SK-N-SH (cell line): ENCODE measurements around the gene STPG1. TPM values are rescaled to one million over a fixed set of nuclear protein-coding genes. Genes with fewer than 3 reads are reported as not detected.

ENCODE experiments used
- CTCF ChIA-PET: fragments of 300-600, 350-600 bp; formaldehyde crosslinking; extraction: SDS; loops from one replicate; lab custom pipeline; 2021; lab: Yijun Ruan, JAX
- POLR2A ChIA-PET: fragments of 350-600 bp; sonication (Branson Sonifier 250); formaldehyde crosslinking; extraction: SDS; loops from one replicate; lab custom pipeline; 2020; ENCODE audit warnings: antibody characterized with exemption, inconsistent platforms; lab: Yijun Ruan, JAX
- DNase-seq: peaks from one replicate; pipeline ENCODE4 v3.0.0; 2012
- H2AFZ ChIP-seq: fragments of 200-600 bp; sonication (generic); 2 replicates; pipeline ENCODE4 v1.8.1; 2016; ENCODE audit warnings: antibody characterized with exemption, mild to moderate bottlenecking, low read depth
- H3F3A ChIP-seq: fragments of 200-600 bp; sonication (generic); replicated peaks from 2 replicates; pipeline ENCODE3; 2016; ENCODE audit warnings: antibody characterized with exemption, mild to moderate bottlenecking; ENCODE audit not compliant: insufficient read depth
- H3K27ac ChIP-seq, 2 experiments: fragments of 200-500 bp in 1 of 2; fragments of 200-600 bp in 1 of 2; sonication (Bioruptor generic) in 1 of 2; sonication (generic), shearing (Covaris generic) in 1 of 2; 2 replicates each; pipeline versions ENCODE4 v1.5.1 to v1.6.1; 2014 to 2016; ENCODE audit warnings: low read depth in 2 of 2, inconsistent platforms in 1 of 2, low read length in 1 of 2, mild to moderate bottlenecking in 1 of 2, mixed read lengths in 1 of 2
- H3K27me3 ChIP-seq: fragments of 200-600 bp; sonication (generic), shearing (Covaris generic); 2 replicates; pipeline ENCODE4 v1.6.1; 2016; ENCODE audit warnings: mixed run types; ENCODE audit not compliant: insufficient read depth
- H3K36me3 ChIP-seq, 2 experiments: fragments of 200-500 bp in 1 of 2; fragments of 200-600 bp in 1 of 2; sonication (Bioruptor generic) in 1 of 2; sonication (generic) in 1 of 2; replicated peaks in 1 of 2; 2 replicates each; pipeline versions ENCODE3 to v1.5.1; 2014 to 2016; ENCODE audit warnings: low read length in 1 of 2, mild to moderate bottlenecking in 1 of 2; ENCODE audit not compliant: insufficient read depth in 2 of 2, control insufficient read depth in 1 of 2
- H3K4me1 ChIP-seq, 2 experiments: fragments of 200-500 bp in 1 of 2; fragments of 200-600 bp in 1 of 2; sonication (Bioruptor generic) in 1 of 2; sonication (generic), shearing (Covaris generic) in 1 of 2; 2 replicates each; pipeline versions ENCODE4 v1.5.1 to v1.6.1; 2014 to 2016; ENCODE audit warnings: low read depth in 1 of 2, low read length in 1 of 2, mixed run types in 1 of 2; ENCODE audit not compliant: insufficient read depth in 2 of 2, control insufficient read depth in 1 of 2
- H3K4me2 ChIP-seq: fragments of 200-600 bp; sonication (generic), shearing (Covaris generic); 2 replicates; pipeline ENCODE4 v1.6.1; 2017; ENCODE audit warnings: mixed run types
- H3K4me3 ChIP-seq, 2 experiments: fragments of 200-500 bp in 1 of 2; fragments of 200-600 bp in 1 of 2; sonication (Bioruptor generic) in 1 of 2; sonication (generic), shearing (Covaris generic) in 1 of 2; 2 replicates each; pipeline versions ENCODE4 v1.5.1 to v1.8.1; 2014 to 2016; ENCODE audit warnings: low read depth in 2 of 2, inconsistent platforms in 1 of 2, low read length in 1 of 2, mild to moderate bottlenecking in 1 of 2, mixed read lengths in 1 of 2, moderate library complexity in 1 of 2
- H3K79me2 ChIP-seq: fragments of 200-600 bp; sonication (generic); 2 replicates; pipeline ENCODE4 v1.8.1; 2017; ENCODE audit warnings: mild to moderate bottlenecking; ENCODE audit not compliant: insufficient read depth
- H3K9ac ChIP-seq: fragments of 200-600 bp; sonication (generic); 2 replicates; pipeline ENCODE4 v1.6.1; 2017; ENCODE audit warnings: mixed run types
- H3K9me2 ChIP-seq: fragments of 200-600 bp; sonication (generic); 2 replicates; pipeline ENCODE4 v1.6.1; 2017; ENCODE audit warnings: mixed run types
- H3K9me3 ChIP-seq: fragments of 200-600 bp; sonication (generic); 2 replicates; pipeline ENCODE4 v1.6.1; 2017; ENCODE audit warnings: mixed run types, mild to moderate bottlenecking, moderate library complexity
- H4K20me1 ChIP-seq: fragments of 200-600 bp; sonication (generic); 2 replicates; pipeline ENCODE4 v1.6.1; 2017; ENCODE audit warnings: mild to moderate bottlenecking, mixed run types; ENCODE audit not compliant: insufficient read depth
- ELF1 ChIP-seq: IDR thresholded peaks from 2 replicates; pipeline ENCODE4 v1.4.0; 2012
- EZH2phosphoT487 ChIP-seq: fragments of 200-600 bp; sonication (generic); IDR thresholded peaks from 2 replicates; pipeline ENCODE4 v1.6.1; 2017; ENCODE audit warnings: low read depth, mixed run types, mild to moderate bottlenecking, antibody characterized with exemption, moderate library complexity, borderline replicate concordance
- FOSL2 ChIP-seq: IDR thresholded peaks from 2 replicates; pipeline ENCODE4 v1.4.0; 2012; ENCODE audit warnings: low read depth, mild to moderate bottlenecking, moderate library complexity, borderline replicate concordance
- FOXM1 ChIP-seq: IDR thresholded peaks from 2 replicates; pipeline ENCODE4 v1.4.0; 2012; ENCODE audit warnings: low read depth, mild to moderate bottlenecking
- MAX ChIP-seq: IDR thresholded peaks from 2 replicates; pipeline ENCODE4 v1.4.0; 2012; ENCODE audit warnings: low read depth
- MEF2A ChIP-seq: IDR thresholded peaks from 2 replicates; pipeline ENCODE4 v1.4.0; 2012; ENCODE audit warnings: low read depth, borderline replicate concordance
- MXI1 ChIP-seq: IDR thresholded peaks from 2 replicates; pipeline ENCODE4 v1.6.1; 2012; ENCODE audit warnings: mild to moderate bottlenecking, low read depth, low read length, improper control_type of control experiment
- NFIC ChIP-seq: IDR thresholded peaks from 2 replicates; pipeline ENCODE4 v1.4.0; 2012; ENCODE audit warnings: borderline replicate concordance
- NRF1 ChIP-seq: IDR thresholded peaks from 2 replicates; pipeline ENCODE4 v1.6.1; 2012; ENCODE audit warnings: low read depth, mild to moderate bottlenecking, low read length
- PBX3 ChIP-seq: IDR thresholded peaks from 2 replicates; pipeline ENCODE4; 2012
- RAD21 ChIP-seq: IDR thresholded peaks from 2 replicates; pipeline ENCODE4 v1.6.1; 2012; ENCODE audit warnings: mild to moderate bottlenecking, low read length
- RFX5 ChIP-seq: IDR thresholded peaks from 2 replicates; pipeline ENCODE4 v1.6.1; 2012; ENCODE audit warnings: mild to moderate bottlenecking, improper control_type of control experiment, low read length
- RXRA ChIP-seq: IDR thresholded peaks from 2 replicates; pipeline ENCODE4 v1.4.0; 2012; ENCODE audit warnings: low read depth, mild to moderate bottlenecking, borderline replicate concordance
- SMC3 ChIP-seq: IDR thresholded peaks from 2 replicates; pipeline ENCODE4 v1.6.1; 2012; ENCODE audit warnings: low read depth, low read length, improper control_type of control experiment
- TCF12 ChIP-seq: IDR thresholded peaks from 2 replicates; pipeline ENCODE4 v1.4.0; 2012
- YY1 ChIP-seq: IDR thresholded peaks from 2 replicates; pipeline ENCODE4 v1.4.0; 2012; ENCODE audit warnings: low read depth, mild to moderate bottlenecking
- ZBTB33 ChIP-seq: IDR thresholded peaks from 2 replicates; pipeline ENCODE4 v1.4.0; 2012; ENCODE audit warnings: low read depth, borderline replicate concordance
- WGBS: methylation state at CpG from one replicate; pipeline ENCODE4 v1.1.6; 2017; ENCODE audit warnings: low lambda C conversion rate; 5-methylcytosine and 5-hydroxymethylcytosine counted together
- polyA plus RNA-seq, 3 experiments: library from polyadenylated mRNA; depleted of rRNA; stranded (reverse); fragments of >200 nt; gene quantifications; 2 replicates each; pipeline ENCODE4 v1.2.3, GENCODE V29; 2012
- TF ChIP-seq, protein P1 (sequence below): IDR thresholded peaks from 2 replicates; pipeline ENCODE4 v1.6.1; 2012; ENCODE audit warnings: mild to moderate bottlenecking, low read depth, low read length, moderate library complexity

The STPG1 gene
- polyA plus RNA-seq, 1 of the 3 experiments (the other 2 are of a cell fraction) = 8.7 TPM

DNA sequence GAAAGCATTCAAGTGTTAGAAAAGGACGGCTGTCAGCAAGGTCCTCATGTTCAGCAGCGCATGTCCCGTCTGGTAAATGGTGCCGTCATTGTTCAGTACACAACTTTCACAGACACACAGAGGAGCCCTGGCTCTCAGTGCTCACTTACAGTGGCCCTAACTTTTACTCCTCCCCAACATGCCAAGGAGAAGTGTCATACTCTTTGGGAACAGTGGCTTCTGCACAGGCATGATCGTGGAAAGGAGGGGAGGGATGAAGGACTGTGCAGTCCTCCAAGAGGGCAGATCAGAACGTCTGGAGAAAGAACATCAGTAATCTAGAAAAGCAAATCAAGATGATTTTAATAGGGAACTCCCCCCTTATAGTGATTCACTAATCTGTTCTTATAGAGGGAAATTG lies 98.2 kb downstream of the STPG1 start (continued):
- no peak for TF ChIP-seq RAD21
- TF ChIP-seq RFX5 = no peak

GRCh38 chr1:24311741-24312140 lies 101.8 kb downstream of the STPG1 start:
- DNase-seq = no peak
- Histone ChIP-seq H3K9me2 (no peaks in the 10 kb centered on the region), H3K27ac (no peak overlapping the region), H3K36me3 (no peaks in the 10 kb centered on the region), H3K9me3 (no peaks in the 10 kb centered on the region), H2AFZ (no peak overlapping the region), H3K4me1 (no peaks in the 10 kb centered on the region; a peak in 1 of 4 replicates), H3K79me2 (no peaks in the 10 kb centered on the region), H3F3A (no peaks in the 10 kb centered on the region), H4K20me1 (no peaks in the 10 kb centered on the region), H3K9ac (no peak overlapping the region), H3K4me3 (no peak overlapping the region), H3K27me3 (no peaks in the 10 kb centered on the region), H3K4me2 (no peak overlapping the region)
- POLR2A ChIA-PET = no interaction called here
- TF ChIP-seq SMC3 (no peak), NFIC (no peak), NRF1 (no peak), FOXM1 (no peak), PBX3 (no peak), YY1 (no peak), ELF1 (no peak), MEF2A (no peak), TCF12 (no peak), EZH2phosphoT487 (no peak), MAX (no peak), MXI1 (no peak), ZBTB33 (no peak), RAD21 (no peak), FOSL2 (no peak), RXRA (no peak)
- TF ChIP-seq, protein P1, sequence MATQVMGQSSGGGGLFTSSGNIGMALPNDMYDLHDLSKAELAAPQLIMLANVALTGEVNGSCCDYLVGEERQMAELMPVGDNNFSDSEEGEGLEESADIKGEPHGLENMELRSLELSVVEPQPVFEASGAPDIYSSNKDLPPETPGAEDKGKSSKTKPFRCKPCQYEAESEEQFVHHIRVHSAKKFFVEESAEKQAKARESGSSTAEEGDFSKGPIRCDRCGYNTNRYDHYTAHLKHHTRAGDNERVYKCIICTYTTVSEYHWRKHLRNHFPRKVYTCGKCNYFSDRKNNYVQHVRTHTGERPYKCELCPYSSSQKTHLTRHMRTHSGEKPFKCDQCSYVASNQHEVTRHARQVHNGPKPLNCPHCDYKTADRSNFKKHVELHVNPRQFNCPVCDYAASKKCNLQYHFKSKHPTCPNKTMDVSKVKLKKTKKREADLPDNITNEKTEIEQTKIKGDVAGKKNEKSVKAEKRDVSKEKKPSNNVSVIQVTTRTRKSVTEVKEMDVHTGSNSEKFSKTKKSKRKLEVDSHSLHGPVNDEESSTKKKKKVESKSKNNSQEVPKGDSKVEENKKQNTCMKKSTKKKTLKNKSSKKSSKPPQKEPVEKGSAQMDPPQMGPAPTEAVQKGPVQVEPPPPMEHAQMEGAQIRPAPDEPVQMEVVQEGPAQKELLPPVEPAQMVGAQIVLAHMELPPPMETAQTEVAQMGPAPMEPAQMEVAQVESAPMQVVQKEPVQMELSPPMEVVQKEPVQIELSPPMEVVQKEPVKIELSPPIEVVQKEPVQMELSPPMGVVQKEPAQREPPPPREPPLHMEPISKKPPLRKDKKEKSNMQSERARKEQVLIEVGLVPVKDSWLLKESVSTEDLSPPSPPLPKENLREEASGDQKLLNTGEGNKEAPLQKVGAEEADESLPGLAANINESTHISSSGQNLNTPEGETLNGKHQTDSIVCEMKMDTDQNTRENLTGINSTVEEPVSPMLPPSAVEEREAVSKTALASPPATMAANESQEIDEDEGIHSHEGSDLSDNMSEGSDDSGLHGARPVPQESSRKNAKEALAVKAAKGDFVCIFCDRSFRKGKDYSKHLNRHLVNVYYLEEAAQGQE = no peak
- WGBS = 85% methylated on average over 1 of the region's 1 CpG
- CTCF ChIA-PET = interaction anchor here (1.4 to 3.0 kb wide), 3 partner anchors 80 to 110 kb away, joined by 3 to 12 read pairs (median 4); no protein-coding TSS in a partner anchor
